Osteoblast (primary cell): ENCODE measurements around the gene SDR42E2. TPM values are rescaled to one million over a fixed set of nuclear protein-coding genes. Genes with fewer than 3 reads are reported as not detected.
"Not testable (repeated sequence)": the region's sequence is repeated elsewhere in the genome, so short reads cannot be mapped to it uniquely, and the experiment has no call there.

Experiments
- DNase-seq: peaks from one replicate; pipeline ENCODE4 v3.0.0; 2011; ENCODE audit warnings: low spot score, mixed read lengths; ENCODE audit not compliant: insufficient read length; ENCODE audit errors: missing footprints
- H2AFZ ChIP-seq: 2 replicates; pipeline ENCODE4 v1.6.0; 2011; ENCODE audit warnings: mild to moderate bottlenecking, low read length
- H3K27ac ChIP-seq: 2 replicates; pipeline ENCODE4 v1.5.1; 2011; ENCODE audit warnings: mild to moderate bottlenecking, low read depth, low read length, moderate library complexity
- H3K27me3 ChIP-seq: 2 replicates; pipeline ENCODE4 v1.6.0; 2012; ENCODE audit warnings: mild to moderate bottlenecking, control low read depth, inconsistent platforms, low read length, moderate library complexity; ENCODE audit not compliant: insufficient read depth
- H3K36me3 ChIP-seq: 2 replicates; pipeline ENCODE4 v1.5.1; 2011; ENCODE audit warnings: mild to moderate bottlenecking, low read length, control low read depth, moderate library complexity; ENCODE audit not compliant: insufficient read depth
- H3K4me1 ChIP-seq: 2 replicates; pipeline ENCODE4 v1.5.1; 2011; ENCODE audit warnings: mild to moderate bottlenecking, low read length, control low read depth, moderate library complexity; ENCODE audit not compliant: insufficient read depth
- H3K4me2 ChIP-seq: 2 replicates; pipeline ENCODE4 v1.6.0; 2011; ENCODE audit warnings: mild to moderate bottlenecking, low read length; ENCODE audit not compliant: insufficient read depth
- H3K4me3 ChIP-seq: fragments of 200-600 bp; sonication (generic); 3 replicates; pipeline ENCODE4 v1.5.1; 2012; ENCODE audit warnings: mild to moderate bottlenecking, low read length, inconsistent platforms; ENCODE audit not compliant: insufficient read depth
- H3K79me2 ChIP-seq: 2 replicates; pipeline ENCODE4 v1.6.0; 2012; ENCODE audit warnings: mild to moderate bottlenecking, low read length, control low read depth, inconsistent platforms; ENCODE audit not compliant: insufficient read depth
- H3K9me3 ChIP-seq: 2 replicates; pipeline ENCODE4 v1.5.1; 2011; ENCODE audit warnings: low read depth, low read length, control low read depth
- H4K20me1 ChIP-seq: 2 replicates; pipeline ENCODE4 v1.6.0; 2012; ENCODE audit warnings: mild to moderate bottlenecking, low read length, control low read depth; ENCODE audit not compliant: insufficient read depth
- total RNA-seq: library from RNA; depleted of rRNA; stranded (reverse); fragments of >200 nt; gene quantifications from 2 replicates; pipeline ENCODE4 v1.2.3, GENCODE V29; 2012
- TF ChIP-seq, protein P1 (sequence below): IDR thresholded peaks from 2 replicates; pipeline ENCODE4 v1.5.1; 2011; ENCODE audit warnings: mild to moderate bottlenecking, low read depth, low read length, moderate library complexity; ENCODE audit errors: extremely low read depth

The SDR42E2 gene
- total RNA-seq, 1 donor = not detected

DNA sequence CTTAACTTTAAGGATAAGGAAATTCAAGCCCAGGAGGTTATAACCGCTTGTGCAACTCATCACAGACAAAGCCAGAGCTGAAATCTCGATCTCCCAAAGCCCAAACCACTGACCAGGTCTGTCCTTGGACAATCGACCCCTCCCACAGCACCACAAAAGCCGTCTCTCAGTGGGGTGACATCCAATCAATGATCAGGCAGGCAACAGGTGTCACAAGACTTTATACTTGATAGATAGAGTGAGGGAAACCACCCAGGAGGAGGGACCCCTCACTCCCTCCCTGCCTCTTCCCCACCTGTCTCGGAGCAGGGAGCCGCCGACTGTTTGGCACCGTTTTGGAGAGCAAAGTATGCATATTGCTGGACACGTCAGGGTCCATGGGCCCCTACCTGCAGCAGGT lies 14.5 kb upstream of the SDR42E2 start:
- H3K27me3 ChIP-seq = no peaks in the 10 kb centered on the region
- no peaks in the 10 kb centered on the region for H3K79me2 ChIP-seq
- no peaks in the 10 kb centered on the region for H3K4me1 ChIP-seq
- no peaks in the 10 kb centered on the region for H3K9me3 ChIP-seq
- no peak overlapping the region for H3K4me2 ChIP-seq
- H3K4me3 ChIP-seq = no peak overlapping the region
- H4K20me1 ChIP-seq = no peaks in the 10 kb centered on the region
- no peak for DNase-seq
- TF ChIP-seq, protein P1, sequence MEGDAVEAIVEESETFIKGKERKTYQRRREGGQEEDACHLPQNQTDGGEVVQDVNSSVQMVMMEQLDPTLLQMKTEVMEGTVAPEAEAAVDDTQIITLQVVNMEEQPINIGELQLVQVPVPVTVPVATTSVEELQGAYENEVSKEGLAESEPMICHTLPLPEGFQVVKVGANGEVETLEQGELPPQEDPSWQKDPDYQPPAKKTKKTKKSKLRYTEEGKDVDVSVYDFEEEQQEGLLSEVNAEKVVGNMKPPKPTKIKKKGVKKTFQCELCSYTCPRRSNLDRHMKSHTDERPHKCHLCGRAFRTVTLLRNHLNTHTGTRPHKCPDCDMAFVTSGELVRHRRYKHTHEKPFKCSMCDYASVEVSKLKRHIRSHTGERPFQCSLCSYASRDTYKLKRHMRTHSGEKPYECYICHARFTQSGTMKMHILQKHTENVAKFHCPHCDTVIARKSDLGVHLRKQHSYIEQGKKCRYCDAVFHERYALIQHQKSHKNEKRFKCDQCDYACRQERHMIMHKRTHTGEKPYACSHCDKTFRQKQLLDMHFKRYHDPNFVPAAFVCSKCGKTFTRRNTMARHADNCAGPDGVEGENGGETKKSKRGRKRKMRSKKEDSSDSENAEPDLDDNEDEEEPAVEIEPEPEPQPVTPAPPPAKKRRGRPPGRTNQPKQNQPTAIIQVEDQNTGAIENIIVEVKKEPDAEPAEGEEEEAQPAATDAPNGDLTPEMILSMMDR = no peak
- no peak overlapping the region for H2AFZ ChIP-seq
- H3K36me3 ChIP-seq = no peaks in the 10 kb centered on the region
- H3K27ac ChIP-seq = no peak overlapping the region

DNA sequence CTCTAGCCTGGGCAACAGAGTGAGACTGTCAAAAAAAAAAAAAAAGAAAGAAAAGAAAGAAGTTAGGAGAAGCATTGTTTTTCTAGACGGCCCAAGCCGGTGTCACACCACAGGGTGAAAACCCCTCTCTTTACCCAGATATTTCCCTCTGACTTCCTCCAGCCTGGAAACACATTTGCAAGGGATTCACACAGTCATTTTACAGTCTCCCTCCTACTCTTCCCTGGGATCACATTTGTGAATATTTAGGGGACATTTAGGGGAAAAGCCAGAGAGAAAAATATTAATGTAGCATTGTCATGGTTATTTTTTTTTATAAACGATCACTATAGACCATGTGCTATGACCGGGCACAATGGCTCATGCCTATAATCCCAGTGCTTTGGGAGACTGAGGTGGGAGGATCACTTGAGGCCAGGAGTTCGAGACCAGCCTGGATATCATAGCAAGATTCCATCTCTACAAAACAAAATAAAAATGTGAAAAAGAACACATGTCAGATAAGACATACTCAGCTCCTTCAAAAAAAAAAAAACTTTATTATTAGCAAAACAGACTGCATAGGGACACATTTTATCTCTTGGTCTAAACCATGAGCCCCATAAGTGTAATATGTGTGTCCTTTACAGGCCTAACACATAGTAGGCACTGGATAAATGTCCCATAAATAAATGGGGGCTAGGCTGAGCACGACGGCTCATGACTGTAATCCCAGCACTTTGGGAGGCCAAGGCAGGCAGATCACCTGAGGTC lies 10.9 kb upstream of the SDR42E2 start:
- no peaks in the 10 kb centered on the region for H3K4me1 ChIP-seq
- no peak overlapping the region for H3K4me2 ChIP-seq
- no peak overlapping the region for H3K27ac ChIP-seq
- no peak overlapping the region for H3K4me3 ChIP-seq
- DNase-seq = no peak
- no peaks in the 10 kb centered on the region for H3K27me3 ChIP-seq
- no peaks in the 10 kb centered on the region for H4K20me1 ChIP-seq
- no peaks in the 10 kb centered on the region for H3K9me3 ChIP-seq
- TF ChIP-seq, protein P1 = no peak
- no peaks in the 10 kb centered on the region for H3K36me3 ChIP-seq
- H3K79me2 ChIP-seq = no peaks in the 10 kb centered on the region
- H2AFZ ChIP-seq = no peak overlapping the region

DNA sequence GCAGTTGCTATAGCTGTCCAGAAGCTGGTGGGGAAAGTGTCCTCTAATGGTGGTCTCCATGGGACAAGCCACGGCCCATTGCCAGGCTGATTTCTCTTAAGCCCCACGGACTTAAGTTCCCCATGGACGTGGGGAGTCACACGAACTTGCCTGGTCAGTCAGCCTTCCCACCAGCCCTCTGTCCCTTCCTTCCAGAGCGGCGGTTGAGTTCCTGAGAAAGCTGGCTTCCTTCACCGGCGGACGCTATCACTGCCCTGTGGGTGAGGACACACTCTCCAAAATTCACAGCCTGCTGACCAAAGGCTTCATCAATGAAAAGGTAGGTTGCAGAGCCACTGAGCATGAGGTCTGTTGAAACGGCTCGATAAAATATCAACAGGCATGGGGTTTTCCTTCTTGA lies 10.0 kb upstream of the SDR42E2 start:
- Histone ChIP-seq H3K27ac (no peak overlapping the region), H3K4me1 (no peaks in the 10 kb centered on the region), H3K79me2 (no peaks in the 10 kb centered on the region), H4K20me1 (no peaks in the 10 kb centered on the region), H3K4me2 (no peak overlapping the region), H3K9me3 (no peaks in the 10 kb centered on the region), H3K36me3 (no peaks in the 10 kb centered on the region), H3K27me3 (no peaks in the 10 kb centered on the region), H3K4me3 (no peak overlapping the region), H2AFZ (no peak overlapping the region)
- no peak for DNase-seq
- TF ChIP-seq, protein P1 = no peak

DNA sequence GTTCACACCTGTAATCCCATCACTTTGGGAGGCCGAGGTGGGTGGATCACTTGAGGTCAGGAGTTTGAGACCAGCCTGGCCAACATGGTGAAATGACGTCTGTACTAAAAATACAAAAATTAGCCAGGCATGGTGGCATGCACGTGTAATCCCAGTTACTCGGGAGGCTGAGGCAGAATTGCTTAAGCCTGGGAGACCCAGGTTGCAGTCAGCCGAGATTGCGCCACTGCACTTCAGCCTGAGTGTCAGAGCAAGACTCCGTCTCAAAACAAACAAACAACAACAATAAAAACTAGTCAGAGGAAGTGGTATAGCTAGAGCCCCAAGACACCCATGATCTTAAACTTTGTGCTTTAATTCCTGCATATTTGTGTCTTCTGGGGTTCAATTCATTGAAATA lies 9.2 kb upstream of the SDR42E2 start:
- DNase-seq, H2AFZ ChIP-seq, H4K20me1 ChIP-seq, H3K79me2 ChIP-seq, H3K4me3 ChIP-seq, H3K27ac ChIP-seq, H3K36me3 ChIP-seq, H3K4me2 ChIP-seq, H3K27me3 ChIP-seq, H3K4me1 ChIP-seq, H3K9me3 ChIP-seq: not testable (repeated sequence)
